ENCODE data around the gene TMEM97.

Gene TMEM97

DNA sequence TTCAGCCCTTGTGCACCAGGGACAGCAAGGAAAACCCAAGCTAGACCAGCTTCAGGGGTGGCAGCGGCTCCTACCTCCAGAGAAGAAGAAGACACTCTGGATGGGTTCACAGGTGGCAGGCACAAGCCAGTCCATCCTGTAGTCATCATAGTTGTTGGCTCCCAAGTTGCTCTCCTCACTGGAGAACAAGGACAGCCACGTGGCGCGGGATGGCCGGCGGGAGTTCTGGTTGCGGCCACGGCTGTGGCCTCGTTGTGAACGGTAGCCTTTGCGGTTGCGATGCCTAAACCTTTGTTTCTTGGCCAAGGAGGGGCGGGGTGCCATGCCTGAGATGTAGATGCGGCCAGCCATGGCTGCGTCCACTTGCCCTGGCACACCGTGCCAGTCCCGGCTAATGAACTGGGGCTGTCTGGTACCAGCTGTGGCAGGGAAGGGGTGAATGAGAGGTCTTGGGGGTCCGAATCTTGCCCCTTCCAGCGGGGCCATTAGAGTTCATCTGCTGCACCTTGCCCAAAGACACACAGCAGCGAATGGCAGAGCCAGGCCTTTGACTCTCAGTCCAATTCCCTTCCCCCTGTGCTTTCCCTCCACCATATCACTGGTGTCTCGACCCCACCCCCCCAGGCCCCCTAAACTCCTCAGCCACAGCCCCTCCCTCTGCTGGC lies 48.8 kb downstream of the TMEM97 start:
- DNase-seq, result no peak

DNA sequence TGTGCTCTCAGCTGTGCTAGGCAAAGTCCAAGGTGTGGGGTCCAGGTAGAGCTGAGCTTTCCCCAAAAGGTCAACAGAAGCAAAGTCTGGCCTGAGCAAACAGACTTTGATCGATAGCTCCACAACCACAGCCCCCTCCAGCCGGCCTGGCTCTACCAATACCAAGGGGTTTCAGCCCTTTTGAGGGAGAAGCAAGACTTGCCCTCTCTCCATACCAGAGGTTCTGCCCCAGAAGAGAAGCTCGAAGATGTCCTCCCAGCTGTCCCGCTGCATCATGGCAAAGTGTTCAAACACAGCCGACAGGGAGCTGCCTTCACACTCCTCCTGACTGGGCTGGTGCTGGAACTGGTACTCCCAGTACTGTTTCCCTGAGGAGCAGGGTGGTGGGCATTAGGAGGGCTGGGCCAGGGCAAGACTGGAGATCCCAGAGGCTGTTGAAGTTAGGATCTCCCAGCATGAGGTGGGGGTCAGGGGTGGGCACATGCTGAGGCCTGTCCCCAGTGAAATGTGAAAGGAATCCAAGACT lies 49.4 kb downstream of the TMEM97 start:
- no peak for DNase-seq

DNA sequence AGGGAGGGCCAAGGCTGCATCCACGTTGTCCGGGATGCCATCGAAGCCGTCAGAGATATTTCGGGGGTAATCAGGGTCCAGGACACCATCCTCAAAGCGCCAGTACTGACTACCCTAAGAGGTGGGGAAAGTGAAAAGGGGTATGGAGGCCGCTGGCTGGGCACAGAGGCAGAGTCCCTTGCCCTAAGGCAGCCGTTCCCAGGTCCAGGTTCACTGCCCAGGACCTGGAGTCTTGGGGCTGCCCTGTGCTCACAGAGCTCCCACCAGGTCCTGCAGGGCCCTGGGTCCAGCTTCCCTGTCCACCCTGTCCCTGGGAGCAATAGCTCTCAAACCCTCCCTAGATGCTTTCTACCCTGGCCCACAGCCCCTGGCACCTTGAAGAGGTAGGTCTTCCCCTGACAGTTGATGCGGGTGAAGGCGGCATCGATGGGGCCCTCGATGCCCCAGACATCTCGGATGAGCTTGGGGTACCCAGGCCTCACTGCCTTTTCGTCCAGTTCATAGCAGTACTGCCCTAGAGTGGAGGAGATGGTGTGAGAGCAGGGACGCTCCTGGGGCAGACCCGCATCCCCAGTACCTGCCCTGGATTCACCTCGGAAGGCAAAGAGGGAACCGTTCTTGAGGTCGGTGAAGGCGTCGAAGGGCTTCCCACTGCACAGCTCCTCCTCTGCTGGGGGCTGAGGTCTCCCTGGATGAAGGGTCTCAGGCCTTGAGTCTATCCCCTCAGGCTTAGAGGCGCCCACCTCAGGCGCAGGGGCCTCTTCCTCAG lies 50.1 kb downstream of the TMEM97 start:
- no peak for DNase-seq

- no peak for DNase-seq
Measured at GRCh38 chr17:28369684-28370034, 50.7 kb downstream of the TMEM97 start.

GRCh38 chr17:28370035-28370743 lies 51.2 kb downstream of the TMEM97 start, which contains the start of gene VTN:
VTN (minus strand) TSS chr17:28370307; CDS start chr17:28370203, 104 bp downstream.
- no peak for DNase-seq

- no peak for DNase-seq
Measured at GRCh38 chr17:28370744-28371103, 51.7 kb downstream of the TMEM97 start.

GRCh38 chr17:28371245-28372202 lies 52.5 kb downstream of the TMEM97 start, which contains the start of gene SARM1:
SARM1 (plus strand) TSS chr17:28371694; CDS start chr17:28372033, 339 bp downstream.
- peak; percentile 49 for DNase-seq

DNA sequence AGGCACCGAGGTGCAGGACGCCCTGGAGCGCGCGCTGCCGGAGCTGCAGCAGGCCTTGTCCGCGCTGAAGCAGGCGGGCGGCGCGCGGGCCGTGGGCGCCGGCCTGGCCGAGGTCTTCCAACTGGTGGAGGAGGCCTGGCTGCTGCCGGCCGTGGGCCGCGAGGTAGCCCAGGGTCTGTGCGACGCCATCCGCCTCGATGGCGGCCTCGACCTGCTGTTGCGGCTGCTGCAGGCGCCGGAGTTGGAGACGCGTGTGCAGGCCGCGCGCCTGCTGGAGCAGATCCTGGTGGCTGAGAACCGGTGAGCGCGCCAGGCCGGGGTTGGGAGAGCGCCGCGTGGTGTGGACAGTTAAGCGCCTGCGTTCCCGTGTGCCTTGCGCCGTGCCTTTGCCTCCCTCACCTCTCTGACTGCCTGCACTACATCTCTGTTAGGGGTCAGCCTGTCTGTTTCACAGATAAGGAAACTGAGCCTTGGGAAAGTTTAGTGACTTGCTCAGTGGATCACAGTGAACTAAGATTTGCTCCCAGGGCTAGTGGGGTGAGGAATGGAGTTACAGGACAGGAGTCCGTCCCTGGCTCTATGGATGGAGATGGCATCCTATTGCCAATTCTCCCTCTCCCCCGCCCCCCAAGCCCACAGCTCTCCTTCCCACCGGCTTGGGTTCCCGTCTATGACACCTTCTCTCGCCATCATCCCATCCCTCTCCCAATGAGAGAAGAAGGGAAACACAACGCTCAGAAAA lies 53.4 kb downstream of the TMEM97 start:
- no peak for DNase-seq

GRCh38 chr17:28372945-28373274 lies 53.9 kb downstream of the TMEM97 start:
- DNase-seq, result no peak

All from NCI-H187 treated with DMSO at 0.1 percent for 48 hours (cell line).